Large intestine (tissue), 3 donors: ENCODE data around the gene PAPOLA. TPM values are rescaled to one million over a fixed set of nuclear protein-coding genes. Genes with fewer than 3 reads are reported as not detected.
"Not testable (repeated sequence)": the region's sequence is repeated elsewhere in the genome, so short reads cannot be mapped to it uniquely, and the experiment has no call there.

Experiments used
- DNase-seq, 2 donors: peaks; one replicate each; pipeline versions ENCODE4 v3.0.0 to v3.0.0-alpha.2; 2013
- H3K27ac ChIP-seq: one replicate; pipeline ENCODE4 v1.5.1; 2013; ENCODE audit warnings: low read length
- H3K27me3 ChIP-seq: 2 replicates; pipeline ENCODE4 v1.6.1; 2013; ENCODE audit warnings: low read length; ENCODE audit not compliant: control insufficient read depth, insufficient read depth
- H3K36me3 ChIP-seq: 2 replicates; pipeline ENCODE4 v1.6.1; 2013; ENCODE audit warnings: low read length; ENCODE audit not compliant: control insufficient read depth, insufficient read depth
- H3K4me1 ChIP-seq: one replicate; pipeline ENCODE4 v1.6.1; 2013; ENCODE audit warnings: low read length; ENCODE audit not compliant: control insufficient read depth, insufficient read depth
- H3K4me3 ChIP-seq: one replicate; pipeline ENCODE4 v1.5.1; 2013; ENCODE audit warnings: low read length
- H3K9me3 ChIP-seq: one replicate; pipeline ENCODE4 v1.6.1; 2013; ENCODE audit warnings: mild to moderate bottlenecking, low read depth, low read length, moderate library complexity; ENCODE audit not compliant: control insufficient read depth
- WGBS: methylation state at CpG from one replicate; pipeline ENCODE4 v1.1.5; 2013; ENCODE audit warnings: low lambda C conversion rate; ENCODE audit not compliant: insufficient coverage; 5-methylcytosine and 5-hydroxymethylcytosine counted together
- polyA plus RNA-seq: library from polyadenylated mRNA; unstranded; fragments of 120-200 nt; gene quantifications from one replicate; pipeline ENCODE4 v1.2.1, GENCODE V29; 2013

PAPOLA gene
- polyA plus RNA-seq, 1 donor, result 173 TPM

- H3K9me3 ChIP-seq, result no peaks in the 10 kb centered on the region
Measured at GRCh38 chr14:96501217-96501739, 904 bp upstream of the PAPOLA start.

DNA sequence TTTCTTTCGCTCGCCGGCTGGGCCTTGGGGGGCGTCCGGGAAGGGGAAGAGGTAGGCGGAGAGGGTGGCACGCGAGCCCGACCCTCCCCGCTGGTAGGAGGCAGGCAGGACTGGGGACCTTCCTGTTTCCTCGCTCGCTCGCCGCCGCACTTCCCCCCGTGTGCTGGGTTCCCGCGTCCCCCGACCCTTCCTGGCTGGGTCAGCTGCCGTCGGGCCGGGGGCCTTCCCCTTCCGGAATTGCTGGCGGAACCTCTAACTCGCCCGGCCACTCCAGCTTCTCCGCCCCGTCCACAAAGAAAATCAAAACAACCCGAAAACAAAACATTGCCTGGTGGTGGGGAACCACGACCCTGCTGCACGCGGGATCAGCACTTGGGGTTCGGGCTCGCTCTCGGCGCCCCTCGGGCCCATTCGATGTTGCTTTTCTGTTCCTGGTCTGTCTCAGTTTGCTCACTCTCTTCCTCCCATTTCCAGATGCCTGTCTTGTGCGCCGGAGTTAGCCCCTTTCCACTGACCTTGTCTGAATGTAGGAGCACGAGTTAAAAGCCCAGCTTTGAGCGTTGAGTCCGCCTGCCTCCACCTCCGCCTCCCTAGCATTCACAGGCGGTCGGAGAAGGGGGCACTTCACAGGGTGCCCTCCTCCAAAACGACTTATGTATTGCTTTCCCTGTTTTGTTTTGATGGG is 581 bp downstream of the PAPOLA start:
- Histone ChIP-seq H3K36me3 (peaks cover 3% of the 10 kb centered on the region), H3K4me1 (peaks cover 8% of the 10 kb centered on the region), H3K27me3 (no peaks in the 10 kb centered on the region), H3K4me3 (peak overlapping the region; percentile 95), H3K27ac (peak overlapping the region; percentile 91), H3K9me3 (no peaks in the 10 kb centered on the region)
- 0% methylated on average over 1 of the region's 47 CpGs for WGBS
- peak; percentile 33 to 62 for DNase-seq

More at GRCh38 chr14:96501217-96501739, 904 bp upstream of the PAPOLA start:
- Histone ChIP-seq H3K4me1 (peaks cover 8% of the 10 kb centered on the region), H3K36me3 (peaks cover 3% of the 10 kb centered on the region), H3K4me3 (peak overlapping the region; percentile 95), H3K27ac (peak overlapping the region; percentile 91), H3K27me3 (no peaks in the 10 kb centered on the region)
- 15% methylated on average over 6 of the region's 15 CpGs for WGBS
- DNase-seq, result no peak

GRCh38 chr14:96503306-96503679 is 1.1 kb downstream of the PAPOLA start:
- H3K27me3 ChIP-seq, result no peaks in the 10 kb centered on the region
- H3K4me1 ChIP-seq, result peaks cover 8% of the 10 kb centered on the region
- H3K9me3 ChIP-seq, result no peaks in the 10 kb centered on the region
- H3K36me3 ChIP-seq, result peaks cover 3% of the 10 kb centered on the region
- no peak for DNase-seq
- peak overlapping the region; percentile 91 for H3K27ac ChIP-seq
- peak overlapping the region; percentile 95 for H3K4me3 ChIP-seq
- WGBS, result no CpG with 5 or more reads among the region's 5 CpGs

DNA sequence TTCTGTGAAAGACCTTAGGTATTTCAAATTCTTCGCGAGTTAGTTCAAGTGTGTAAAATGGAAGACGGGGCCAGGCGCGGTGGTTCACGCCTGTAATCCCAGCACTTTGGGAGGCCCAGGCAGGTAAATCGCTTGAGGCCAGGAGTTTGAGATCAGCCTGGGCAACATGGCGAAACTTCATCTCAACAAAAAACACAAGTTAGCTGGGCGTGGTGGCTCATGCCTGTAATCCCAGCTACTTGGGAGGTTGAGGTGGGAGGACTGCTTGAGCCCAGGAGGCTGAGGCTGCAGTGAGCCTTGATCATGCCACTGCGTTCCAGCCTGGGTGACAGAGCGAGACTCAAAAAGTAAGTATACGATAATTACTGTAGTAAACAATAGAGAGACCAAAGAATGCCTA is 2.2 kb downstream of the PAPOLA start:
- not testable (repeated sequence) for H3K36me3 ChIP-seq, H3K4me3 ChIP-seq, DNase-seq, H3K9me3 ChIP-seq, H3K27me3 ChIP-seq, H3K27ac ChIP-seq, H3K4me1 ChIP-seq
- no CpG with 5 or more reads among the region's 12 CpGs for WGBS

- peaks cover 15% of the 10 kb centered on the region for H3K4me1 ChIP-seq
- WGBS, result 100% methylated on average over 1 of the region's 7 CpGs
Measured at GRCh38 chr14:96507723-96508122, 5.5 kb downstream of the PAPOLA start.

DNA sequence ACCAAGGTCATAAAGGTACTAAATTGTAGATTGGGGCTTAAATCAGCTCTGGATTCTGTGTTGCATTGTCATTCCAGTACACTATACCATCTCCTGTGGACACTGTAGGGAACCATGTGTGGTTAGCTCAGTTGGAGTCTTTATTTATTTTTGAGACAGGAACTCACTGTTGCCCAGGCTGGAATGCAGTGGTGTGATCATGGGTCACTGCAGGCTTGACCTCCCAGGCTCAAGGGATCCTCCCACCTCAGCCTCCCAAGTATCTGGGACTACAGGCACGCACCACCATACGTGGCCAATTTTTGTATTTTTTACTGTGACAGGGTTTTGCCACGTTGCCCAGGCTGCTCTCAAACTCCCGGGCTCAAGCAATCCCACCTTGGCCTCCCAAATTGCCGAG is 6.7 kb downstream of the PAPOLA start:
- DNase-seq, result no peak
- H3K4me1 ChIP-seq, result peaks cover 15% of the 10 kb centered on the region
- no CpG with 5 or more reads among the region's 5 CpGs for whole genome bisulfite sequencing
- peaks cover 3% of the 10 kb centered on the region for H3K36me3 ChIP-seq
- H3K9me3 ChIP-seq, result no peaks in the 10 kb centered on the region
- no peaks in the 10 kb centered on the region for H3K27me3 ChIP-seq
- H3K27ac ChIP-seq, result no peak overlapping the region
- H3K4me3 ChIP-seq, result no peak overlapping the region

More at GRCh38 chr14:96507723-96508122, 5.5 kb downstream of the PAPOLA start:
- Histone ChIP-seq H3K27ac (no peak overlapping the region), H3K27me3 (no peaks in the 10 kb centered on the region), H3K36me3 (peaks cover 3% of the 10 kb centered on the region), H3K4me3 (no peak overlapping the region), H3K9me3 (no peaks in the 10 kb centered on the region)
- DNase-seq, result no peak

GRCh38 chr14:96509457-96510090 is 7.4 kb downstream of the PAPOLA start:
- H3K27ac ChIP-seq, result no peak overlapping the region
- H3K36me3 ChIP-seq, result peaks cover 3% of the 10 kb centered on the region
- H3K27me3 ChIP-seq, result no peaks in the 10 kb centered on the region
- no peak overlapping the region for H3K4me3 ChIP-seq
- H3K9me3 ChIP-seq, result no peaks in the 10 kb centered on the region
- no peak for DNase-seq
- H3K4me1 ChIP-seq, result peaks cover 11% of the 10 kb centered on the region
- WGBS, result 70% methylated on average over 2 of the region's 6 CpGs

DNA sequence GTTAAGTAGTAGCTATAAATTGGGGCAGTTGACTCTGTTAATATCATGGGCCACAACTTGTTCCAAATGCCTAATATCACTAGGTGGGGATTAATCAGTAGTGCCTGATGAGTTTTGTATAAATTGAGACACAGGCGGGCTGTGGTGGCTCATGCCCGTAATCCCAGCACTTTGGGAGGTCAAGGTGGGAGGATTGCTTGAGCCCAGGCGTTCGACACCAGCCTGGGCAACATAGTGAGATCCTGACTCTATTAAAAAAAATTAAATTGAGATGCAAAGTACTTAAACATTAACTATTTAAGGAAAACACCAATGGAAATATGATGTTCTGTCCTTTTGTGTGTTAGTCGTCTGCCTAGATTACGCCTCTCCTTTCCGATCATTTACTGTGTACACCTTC is 9.0 kb downstream of the PAPOLA start:
- peaks cover 7% of the 10 kb centered on the region for H3K4me1 ChIP-seq

GRCh38 chr14:96511667-96512066 is 9.5 kb downstream of the PAPOLA start:
- WGBS, result no CpG with 5 or more reads among the region's 1 CpG
- Histone ChIP-seq H3K4me3 (no peak overlapping the region), H3K4me1 (peaks cover 7% of the 10 kb centered on the region), H3K27ac (no peak overlapping the region), H3K27me3 (no peaks in the 10 kb centered on the region), H3K36me3 (no peaks in the 10 kb centered on the region), H3K9me3 (no peaks in the 10 kb centered on the region)
- no peak for DNase-seq

More for the DNA sequence above, 9.0 kb downstream of the PAPOLA start:
- WGBS, result 77% methylated on average over 3 of the region's 7 CpGs
- Histone ChIP-seq H3K36me3 (no peaks in the 10 kb centered on the region), H3K27ac (no peak overlapping the region), H3K9me3 (no peaks in the 10 kb centered on the region), H3K27me3 (no peaks in the 10 kb centered on the region), H3K4me3 (no peak overlapping the region)
- no peak for DNase-seq

DNA sequence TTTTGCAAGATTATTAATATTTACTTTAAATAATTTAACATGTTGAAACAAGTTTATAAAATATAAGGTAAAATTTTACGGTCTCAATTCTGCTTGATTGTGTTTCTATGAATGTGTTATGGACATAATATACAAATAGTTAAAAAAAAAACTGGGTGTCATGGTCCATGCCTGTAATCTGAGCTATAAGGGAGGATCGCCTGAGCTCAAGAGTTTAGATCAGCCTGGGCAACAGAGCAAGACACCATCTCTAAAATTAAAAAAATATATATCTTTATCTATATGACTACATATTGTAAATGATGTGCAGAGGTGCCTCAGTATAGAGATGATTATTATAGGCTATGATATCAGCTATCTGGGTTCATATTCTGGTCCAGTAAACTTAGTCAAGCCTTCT is 9.9 kb downstream of the PAPOLA start:
- no peaks in the 10 kb centered on the region for H3K9me3 ChIP-seq

More for the DNA sequence above, 9.9 kb downstream of the PAPOLA start:
- WGBS, result 100% methylated on average over 1 of the region's 2 CpGs
- Histone ChIP-seq H3K4me3 (no peak overlapping the region), H3K4me1 (peaks cover 7% of the 10 kb centered on the region), H3K36me3 (no peaks in the 10 kb centered on the region), H3K27me3 (no peaks in the 10 kb centered on the region), H3K27ac (no peak overlapping the region)
- no peak for DNase-seq
